Activated CD4-positive, alpha-beta T cell treated with anti-CD3 and anti-CD28 coated beads, Interleukin-2, Interleukin-6, amounts not matched to agents 100 ng/mL and 50 ng/mL, durations not matched to agents 16 hours and 8 hours (primary cell): ENCODE results near the gene STK32A.
"Not testable (repeated sequence)": the region's sequence is repeated elsewhere in the genome, so short reads cannot be mapped to it uniquely, and the experiment has no call there.

Source experiments
- DNase-seq: peaks from one replicate; pipeline ENCODE4 v3.0.0-alpha.2; 2020

The STK32A gene

DNA sequence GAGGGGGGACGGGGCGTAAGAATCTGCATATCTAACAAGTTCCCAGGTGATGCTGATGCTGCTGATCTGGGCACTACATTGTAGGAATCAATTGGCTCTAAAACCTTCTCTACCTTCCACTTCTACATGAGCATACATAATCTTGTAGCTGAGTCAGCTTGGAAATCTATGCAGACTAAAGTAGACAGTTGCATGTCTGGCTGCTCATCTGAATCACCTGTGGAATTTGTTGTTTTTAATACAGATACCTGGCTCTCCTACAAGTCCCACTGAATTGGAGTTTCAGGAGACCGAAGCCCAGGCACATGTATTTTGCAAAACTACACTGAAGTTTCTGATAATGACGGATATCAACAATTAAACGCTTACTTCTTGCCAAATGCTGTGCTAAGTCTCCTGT, 113.6 kb downstream of the STK32A start:
- no peak for DNase-seq

DNA sequence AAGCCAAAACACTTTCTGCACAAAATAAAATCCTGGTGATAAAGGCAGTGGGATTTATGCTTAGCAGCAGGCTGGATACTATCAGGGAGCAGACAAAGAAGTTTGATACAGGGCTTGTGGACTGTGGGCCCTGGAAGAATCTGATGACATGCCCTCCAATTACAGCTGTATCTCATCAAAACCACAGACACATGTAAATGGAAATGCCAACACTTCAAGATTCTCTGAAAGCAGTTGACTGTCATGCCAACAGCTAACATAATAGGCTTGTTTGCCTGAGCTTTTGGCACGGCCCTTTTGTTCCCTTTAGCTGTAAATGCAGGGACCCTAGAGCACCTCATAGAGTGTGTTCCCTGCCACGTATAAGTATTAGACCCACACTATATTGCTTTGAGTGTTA, 114.4 kb downstream of the STK32A start:
- no peak for DNase-seq

DNA sequence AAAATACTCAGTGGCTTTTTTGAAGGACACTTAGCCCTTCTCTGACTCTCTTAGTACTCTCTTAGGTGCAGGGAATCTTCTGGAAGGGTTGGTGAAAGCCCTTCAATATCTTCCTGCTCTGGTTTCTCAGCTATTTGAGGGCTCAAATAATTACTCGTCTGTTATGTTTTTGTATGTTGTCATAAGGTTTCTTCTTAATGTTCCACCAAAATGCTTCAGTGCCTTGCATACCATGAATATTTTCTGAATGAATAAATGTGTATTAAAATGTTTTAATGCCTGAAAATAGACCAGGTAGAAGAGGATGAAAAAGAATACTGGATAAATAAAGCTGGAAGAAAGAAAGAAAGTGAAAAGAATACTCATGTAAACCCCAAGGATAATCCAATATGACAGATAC, 124.3 kb downstream of the STK32A start:
- DNase-seq = no peak

- no peak for DNase-seq
Observed at GRCh38 chr5:147359581-147359980, 124.8 kb downstream of the STK32A start.

GRCh38 chr5:147360816-147361215, 126.0 kb downstream of the STK32A start:
- DNase-seq = no peak

DNA sequence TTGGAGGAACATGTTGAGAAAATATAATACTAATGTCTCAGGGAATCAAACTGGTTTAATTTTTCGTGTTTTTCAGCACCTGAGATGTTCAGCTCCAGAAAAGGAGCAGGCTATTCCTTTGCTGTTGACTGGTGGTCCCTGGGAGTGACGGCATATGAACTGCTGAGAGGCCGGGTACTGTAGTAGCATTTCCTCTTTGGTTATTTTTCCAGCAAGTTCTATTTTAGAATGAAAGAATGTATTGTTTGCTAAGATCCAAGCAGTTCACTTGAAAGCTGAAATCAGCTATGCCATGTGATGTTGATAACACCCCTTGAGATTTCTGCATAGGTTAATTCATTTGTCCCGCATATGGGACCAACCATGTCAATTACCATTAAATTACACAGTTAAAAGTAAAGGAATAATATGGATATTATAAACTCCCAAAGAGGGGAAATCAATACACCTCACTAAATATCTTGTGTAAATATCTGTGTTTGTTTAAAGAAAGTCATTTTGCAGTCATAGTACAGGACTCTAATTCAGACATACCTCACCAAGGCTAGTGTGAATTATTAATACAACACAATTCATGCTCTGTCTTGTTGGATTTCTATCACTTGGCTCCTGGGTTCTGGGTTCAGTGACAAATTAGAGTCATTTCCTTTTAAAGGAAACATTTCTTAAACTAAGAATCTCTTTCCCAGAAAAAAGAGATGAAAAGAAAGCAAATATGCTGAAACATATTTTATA, 126.8 kb downstream of the STK32A start:
- no peak for DNase-seq

GRCh38 chr5:147367381-147367780, 132.6 kb downstream of the STK32A start:
- not testable (repeated sequence) for DNase-seq

GRCh38 chr5:147369742-147370374, 135.0 kb downstream of the STK32A start:
- DNase-seq = no peak

DNA sequence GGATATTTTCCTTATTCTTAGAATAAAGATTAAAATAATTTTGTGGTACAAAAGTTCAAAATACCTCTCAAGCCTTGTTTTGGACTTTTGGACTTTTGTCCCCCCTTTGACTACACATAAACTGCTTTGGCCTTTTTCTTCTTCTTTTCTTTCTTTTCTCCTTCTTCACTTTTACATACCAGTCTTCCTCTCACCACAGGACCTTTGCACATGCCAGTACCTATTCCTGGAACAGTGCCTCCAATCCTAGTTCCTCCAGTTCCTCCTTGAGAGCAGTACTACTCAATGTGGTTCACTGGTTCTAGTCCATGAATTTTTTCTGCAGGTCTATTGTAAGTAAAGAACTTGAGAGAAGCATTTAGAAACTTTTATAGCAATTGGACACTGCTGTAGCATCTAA, 136.5 kb downstream of the STK32A start:
- DNase-seq = no peak

GRCh38 chr5:147372191-147372590, 137.4 kb downstream of the STK32A start:
- DNase-seq = no peak

DNA sequence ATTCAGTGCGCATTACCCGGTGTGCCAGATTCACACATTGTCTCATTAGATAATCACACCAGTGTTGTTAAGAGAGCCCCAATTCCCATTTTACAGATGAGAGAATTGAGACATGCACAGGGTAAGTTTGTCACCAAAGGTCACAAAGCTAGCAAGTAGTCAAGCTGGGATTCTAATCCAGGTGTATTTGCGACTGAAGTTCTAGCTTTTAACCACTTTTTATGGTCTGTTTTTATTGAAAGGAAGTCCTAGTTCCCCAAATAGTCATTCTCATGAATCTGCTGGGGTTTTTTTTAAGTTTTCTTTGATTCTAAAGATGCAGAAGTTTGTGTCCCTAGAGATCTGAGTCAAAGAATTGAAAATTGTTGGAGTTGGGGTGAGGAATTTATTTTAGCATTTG, 138.5 kb downstream of the STK32A start:
- DNase-seq = no peak

DNA sequence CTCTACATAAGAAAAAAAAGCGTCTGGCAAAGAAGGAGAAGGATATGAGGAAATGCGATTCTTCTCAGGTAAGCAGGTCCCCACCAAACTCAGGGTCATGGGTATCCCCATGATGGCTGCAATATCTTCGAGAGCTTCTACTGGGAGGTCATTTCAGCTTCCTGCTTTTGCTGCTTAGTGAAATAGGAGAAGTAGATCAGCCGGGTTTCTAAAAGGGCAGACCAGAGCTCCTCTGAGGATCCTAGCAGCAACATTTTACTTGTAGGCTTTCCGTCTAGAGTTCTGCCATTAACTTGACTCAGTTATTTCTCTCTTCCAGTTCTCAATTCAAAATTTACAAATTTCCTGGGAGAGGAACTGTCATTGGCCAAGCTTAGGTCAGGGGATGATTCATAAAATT, 140.3 kb downstream of the STK32A start:
- DNase-seq = no peak

GRCh38 chr5:147377682-147378081, 142.9 kb downstream of the STK32A start:
- no peak for DNase-seq

- DNase-seq = no peak
Observed at GRCh38 chr5:147381555-147381954, 146.7 kb downstream of the STK32A start.

DNA sequence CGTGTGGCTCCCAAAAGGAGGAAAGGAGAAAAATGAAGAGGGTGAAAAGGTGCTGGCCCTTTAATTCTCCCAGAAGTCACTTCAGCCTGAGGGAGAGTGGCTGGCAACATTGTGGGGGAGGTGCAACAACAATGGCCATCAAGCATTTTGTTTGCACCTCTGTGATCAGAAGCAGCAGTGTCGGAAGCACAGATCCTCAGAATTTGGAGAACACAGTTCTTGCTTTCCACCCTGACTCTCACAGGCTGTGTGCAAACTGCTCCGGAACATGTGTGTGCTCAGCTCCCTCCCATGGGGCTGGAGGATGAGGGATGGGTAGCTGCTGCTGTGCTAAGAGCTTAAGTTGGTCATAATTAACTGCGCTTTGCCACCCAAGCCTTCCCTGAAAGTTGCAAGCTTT, 147.9 kb downstream of the STK32A start:
- DNase-seq = no peak

DNA sequence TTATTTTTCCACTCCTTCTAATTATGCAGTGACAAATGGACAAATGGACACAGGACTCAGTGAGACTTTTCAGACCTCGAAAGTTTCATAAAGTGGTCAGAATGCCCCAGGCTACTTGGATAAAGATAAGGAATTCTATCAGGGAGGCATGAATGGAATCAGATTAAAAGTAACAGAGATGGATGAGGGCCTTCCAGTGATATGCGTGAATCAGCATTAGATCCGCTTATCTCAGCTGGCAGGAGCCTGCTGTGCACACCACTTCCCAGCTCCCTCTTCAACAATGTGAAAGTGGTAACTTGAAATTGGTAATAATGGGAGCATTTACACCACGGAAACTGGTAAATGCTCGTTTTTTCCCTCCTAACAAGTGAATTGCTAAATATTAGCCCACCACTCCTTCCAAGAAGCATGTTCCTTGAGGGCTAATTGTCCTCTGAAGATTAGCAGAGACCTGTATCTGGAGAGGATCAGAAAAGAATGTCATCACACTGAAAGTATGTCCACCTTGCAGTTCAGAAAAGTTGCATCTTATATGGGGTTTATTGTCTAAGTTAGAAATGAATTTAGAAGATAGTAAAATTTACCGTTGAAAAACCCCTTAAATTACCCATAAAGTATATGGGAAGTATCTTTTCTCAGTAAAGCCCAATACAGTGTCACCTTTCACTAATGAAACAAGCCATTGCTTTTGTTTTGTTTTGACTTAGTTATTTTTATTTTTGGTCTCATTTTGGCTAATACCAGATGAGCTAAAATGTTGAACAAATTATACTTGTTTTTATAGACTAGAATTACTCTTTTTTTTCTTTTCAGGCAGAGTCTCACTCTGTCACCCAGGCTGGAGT, 149.7 kb downstream of the STK32A start:
- no peak for DNase-seq

DNA sequence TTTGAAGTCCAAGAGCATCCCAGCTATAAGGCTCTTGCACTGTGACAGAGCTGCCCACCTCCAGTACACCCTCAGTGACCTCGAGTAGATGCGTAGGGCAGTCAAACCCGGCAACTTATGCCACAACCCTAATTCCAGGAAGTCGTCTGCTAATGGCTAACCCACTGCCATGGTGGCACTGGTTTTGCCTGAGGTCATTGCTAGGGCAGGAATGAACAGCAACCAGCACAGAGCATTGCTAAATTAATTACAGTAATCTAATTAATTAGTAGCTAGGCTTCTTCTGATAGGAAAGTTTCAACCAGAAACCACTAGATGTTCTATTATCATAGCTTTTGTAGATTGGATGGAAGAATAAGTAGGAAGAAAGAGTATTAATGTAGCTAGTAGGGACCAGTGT, 152.3 kb downstream of the STK32A start:
- DNase-seq = no peak

- no peak for DNase-seq
Observed at GRCh38 chr5:147388184-147389108, 153.6 kb downstream of the STK32A start.

GRCh38 chr5:147390654-147391225, 155.9 kb downstream of the STK32A start:
- DNase-seq = no peak

GRCh38 chr5:147391781-147392180, 157.0 kb downstream of the STK32A start:
- DNase-seq = no peak

DNA sequence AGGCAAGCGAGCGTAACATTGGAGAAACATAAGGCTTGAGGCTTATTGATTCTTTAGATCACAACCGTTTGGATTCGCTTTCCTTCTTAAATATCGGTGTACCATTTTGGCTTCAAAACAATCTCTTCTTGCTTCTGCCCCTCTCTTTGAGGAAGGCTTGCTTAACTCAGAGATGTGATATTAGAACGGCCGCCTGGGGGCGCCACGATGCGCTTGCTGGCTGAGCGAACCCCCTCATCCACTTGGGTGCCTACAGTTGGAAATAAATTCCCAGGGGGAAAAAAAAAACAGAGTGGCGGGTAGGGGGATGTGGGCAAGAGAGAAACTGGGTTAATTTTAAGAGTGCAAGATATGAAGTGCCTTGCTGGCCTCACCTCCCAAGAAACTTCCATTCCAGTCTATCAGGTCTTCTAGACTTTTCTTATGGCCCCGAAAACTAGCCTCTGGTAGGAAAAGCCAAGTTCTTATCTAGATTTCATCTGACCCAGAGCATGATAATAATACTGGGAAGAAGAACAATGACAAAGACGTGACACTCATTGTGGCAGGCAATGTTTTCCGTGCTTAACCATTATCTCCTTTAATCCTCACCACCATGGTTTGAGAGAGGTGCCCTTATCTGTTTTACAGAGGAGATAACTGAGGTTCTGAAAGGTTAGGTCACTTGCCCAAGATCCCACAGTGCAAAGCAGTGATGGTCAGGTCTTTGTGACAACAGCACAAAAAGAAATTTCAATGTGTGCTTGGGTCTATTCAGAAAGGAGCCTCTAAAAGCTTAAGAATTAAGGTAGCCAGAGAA, 159.2 kb downstream of the STK32A start:
- no peak for DNase-seq
